22Rv1 (cell line): Measurements from ENCODE around the gene MRO.

ENCODE experiments used
- ZFX ChIP-seq: fragments of 450-650 bp; IDR thresholded peaks from 2 replicates; pipeline ENCODE4 v1.6.1; 2017; ENCODE audit warnings: antibody characterized with exemption, borderline replicate concordance
- TF ChIP-seq, protein P1 (sequence below): fragments of 450-650 bp; IDR thresholded peaks from 2 replicates; pipeline ENCODE4 v1.5.1; 2017; ENCODE audit warnings: mild to moderate bottlenecking

DNA sequence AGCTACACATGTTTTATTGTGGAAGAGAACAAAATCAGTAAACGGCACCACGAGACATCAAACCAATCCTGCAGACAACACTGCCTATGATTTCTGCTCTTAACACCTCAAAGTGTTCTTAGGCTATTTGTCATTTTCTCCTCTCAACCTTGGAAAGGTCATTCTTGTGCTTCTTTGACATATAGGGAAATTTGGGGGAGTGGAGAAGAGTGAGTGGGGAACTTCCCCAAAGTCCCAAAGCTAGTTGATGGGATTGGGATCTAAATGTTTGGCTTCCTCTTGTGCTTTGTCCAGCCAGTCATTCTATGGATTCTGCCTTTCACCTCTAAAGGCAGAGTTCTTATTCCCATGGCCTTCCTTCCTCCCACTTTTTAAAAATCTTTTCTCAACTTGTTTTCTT lies 5.8 kb upstream of the MRO start:
- TF ChIP-seq, protein P1, sequence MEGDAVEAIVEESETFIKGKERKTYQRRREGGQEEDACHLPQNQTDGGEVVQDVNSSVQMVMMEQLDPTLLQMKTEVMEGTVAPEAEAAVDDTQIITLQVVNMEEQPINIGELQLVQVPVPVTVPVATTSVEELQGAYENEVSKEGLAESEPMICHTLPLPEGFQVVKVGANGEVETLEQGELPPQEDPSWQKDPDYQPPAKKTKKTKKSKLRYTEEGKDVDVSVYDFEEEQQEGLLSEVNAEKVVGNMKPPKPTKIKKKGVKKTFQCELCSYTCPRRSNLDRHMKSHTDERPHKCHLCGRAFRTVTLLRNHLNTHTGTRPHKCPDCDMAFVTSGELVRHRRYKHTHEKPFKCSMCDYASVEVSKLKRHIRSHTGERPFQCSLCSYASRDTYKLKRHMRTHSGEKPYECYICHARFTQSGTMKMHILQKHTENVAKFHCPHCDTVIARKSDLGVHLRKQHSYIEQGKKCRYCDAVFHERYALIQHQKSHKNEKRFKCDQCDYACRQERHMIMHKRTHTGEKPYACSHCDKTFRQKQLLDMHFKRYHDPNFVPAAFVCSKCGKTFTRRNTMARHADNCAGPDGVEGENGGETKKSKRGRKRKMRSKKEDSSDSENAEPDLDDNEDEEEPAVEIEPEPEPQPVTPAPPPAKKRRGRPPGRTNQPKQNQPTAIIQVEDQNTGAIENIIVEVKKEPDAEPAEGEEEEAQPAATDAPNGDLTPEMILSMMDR, result no peak
- no peak for TF ChIP-seq ZFX
